K562 (cell line): ENCODE measurements around the gene FBXO28. TPM values are rescaled to one million over a fixed set of nuclear protein-coding genes. Genes with fewer than 3 reads are reported as not detected.
A peak's percentile ranks its signal among the peaks of the same experiment; 100 is the strongest.

Source experiments
- ATAC-seq: fragments of 200-7000 bp; cut with Tn5 transposase; 3 replicates; pipeline ENCODE4 v1.9.1; 2020; ENCODE audit warnings: moderate library complexity
- BruUV-seq: library from RNA; stranded (reverse); fragments of 400-500 nt; replicated peaks from 2 replicates; lab custom pipeline; 2021; lab: Mats Ljungman, UMichigan
- CTCF ChIA-PET: fragments of 300-600 bp; formaldehyde crosslinking; extraction: SDS; loops from one replicate; lab custom pipeline; 2021; ENCODE audit warnings: low intra/inter-chr PET ratio; lab: Yijun Ruan, JAX
- POLR2A ChIA-PET: fragments of 300-600, 350-650 bp; sonication (Branson Sonifier 250); formaldehyde crosslinking; extraction: SDS; loops from one replicate; lab custom pipeline; 2021; ENCODE audit warnings: antibody characterized with exemption, inconsistent platforms; lab: Yijun Ruan, JAX
- DNase-seq, 4 experiments: peaks; one replicate each; pipeline versions ENCODE4 v3.0.0 to v3.0.0-alpha.2; 2011 to 2018; ENCODE audit warnings: low spot score in 3 of 4, mixed read lengths in 3 of 4; ENCODE audit errors: extremely low read depth in 1 of 4
- FAIRE-seq: peaks from 2 replicates; lab custom pipeline; 2011; peaks lifted over from hg19 to GRCh38; lab: Jason Lieb, UNC
- H2AFZ ChIP-seq: 2 replicates; pipeline ENCODE4 v1.6.0; 2011; ENCODE audit warnings: low read depth, low read length, control low read depth, inconsistent platforms
- H3K27ac ChIP-seq: fragments of 200-600 bp; 3 replicates; pipeline ENCODE4 v1.8.0; 2011; ENCODE audit warnings: low read depth, mild to moderate bottlenecking, control low read depth, inconsistent platforms, low read length, moderate library complexity, mixed read lengths; ENCODE audit errors: extremely low read depth
- H3K27me3 ChIP-seq, 2 experiments: fragments of 300-600 bp in 1 of 2; 2 replicates in 1 of 2; 3 replicates in 1 of 2; pipeline versions ENCODE4 v1.6.0 to v1.8.0; 2011; ENCODE audit warnings: inconsistent platforms in 2 of 2, low read length in 2 of 2, mild to moderate bottlenecking in 1 of 2, mixed read lengths in 1 of 2, moderate library complexity in 1 of 2; ENCODE audit not compliant: control insufficient read depth in 2 of 2, insufficient read depth in 2 of 2
- H3K36me3 ChIP-seq: fragments of 300-600 bp; 3 replicates; pipeline ENCODE4 v1.8.0; 2011; ENCODE audit warnings: mild to moderate bottlenecking, low read length, inconsistent platforms; ENCODE audit not compliant: control insufficient read depth, insufficient read depth
- H3K4me1 ChIP-seq, 2 experiments: fragments of 200-600 bp in 1 of 2; replicated peaks in 1 of 2; 2 replicates in 1 of 2; 3 replicates in 1 of 2; pipeline versions ENCODE4 v1.5.1 to v1.8.0; 2011; ENCODE audit warnings: inconsistent platforms in 2 of 2, low read length in 2 of 2, mild to moderate bottlenecking in 1 of 2, mixed read lengths in 1 of 2, moderate library complexity in 1 of 2; ENCODE audit not compliant: control insufficient read depth in 2 of 2, insufficient read depth in 2 of 2
- H3K4me2 ChIP-seq: 2 replicates; pipeline ENCODE4 v1.6.1; 2011; ENCODE audit warnings: low read length, control low read depth, inconsistent platforms, mixed read lengths; ENCODE audit not compliant: insufficient read depth
- H3K4me3 ChIP-seq: fragments of 200-600 bp; sonication (generic), shearing (Covaris generic); 2 replicates; pipeline ENCODE4 v1.5.1; 2016; ENCODE audit warnings: control low read depth, inconsistent platforms
- H3K79me2 ChIP-seq: fragments of 200-600 bp; 3 replicates; pipeline ENCODE4 v1.8.0; 2011; ENCODE audit warnings: low read length, inconsistent platforms; ENCODE audit not compliant: control insufficient read depth, insufficient read depth
- H3K9ac ChIP-seq, 2 experiments: 2 replicates each; pipeline versions ENCODE4 v1.6.0 to v1.6.1; 2011; ENCODE audit warnings: low read depth in 2 of 2, low read length in 2 of 2, control low read depth in 1 of 2, inconsistent platforms in 1 of 2, mild to moderate bottlenecking in 1 of 2, mixed read lengths in 1 of 2; ENCODE audit not compliant: insufficient read depth in 1 of 2
- H3K9me1 ChIP-seq: one replicate; pipeline ENCODE4 v1.6.0; 2011; ENCODE audit warnings: inconsistent platforms, mild to moderate bottlenecking, low read length, moderate library complexity; ENCODE audit not compliant: control insufficient read depth, insufficient read depth
- H3K9me3 ChIP-seq: replicated peaks from 2 replicates; pipeline ENCODE4 v1.5.1; 2011; ENCODE audit warnings: low read depth, low read length, inconsistent platforms; ENCODE audit not compliant: control insufficient read depth, insufficient read depth
- H4K20me1 ChIP-seq: replicated peaks from 2 replicates; pipeline ENCODE4 v1.6.1; 2011; ENCODE audit warnings: low read length, inconsistent platforms, mixed read lengths; ENCODE audit not compliant: control insufficient read depth, insufficient read depth
- CBFA2T3 ChIP-seq: fragments of 450-650 bp; IDR thresholded peaks from 2 replicates; pipeline ENCODE4 v1.6.1; 2017
- CEBPG ChIP-seq, 3 experiments: fragments of 200-800 bp in 1 of 3; sonication (Bioruptor generic) in 1 of 3; sonication (generic) in 1 of 3; formaldehyde crosslinking in 1 of 3; IDR thresholded peaks in 2 of 3; conservative IDR thresholded peaks in 1 of 3; 2 replicates each; pipeline versions ENCODE4 v1.6.1 to v1.8.0; 2016 to 2022; ENCODE audit warnings: missing compliant biosample characterization in 2 of 3, missing genetic modification characterization in 2 of 3, mild to moderate bottlenecking in 1 of 3, missing genetic modification reagents in 1 of 3
- GATAD2A ChIP-seq: fragments of 450-650 bp; IDR thresholded peaks from 2 replicates; pipeline ENCODE4 v1.6.1; 2017
- KAT8 ChIP-seq: fragments of 450-650 bp; IDR thresholded peaks from 2 replicates; pipeline ENCODE4 v1.6.1; 2016; ENCODE audit warnings: low read depth, mild to moderate bottlenecking
- SMAD3 ChIP-seq: fragments of 450-650 bp; formaldehyde crosslinking; conservative IDR thresholded peaks from 2 replicates; pipeline ENCODE4 v1.4.0; 2020; ENCODE audit warnings: mild to moderate bottlenecking
- WGBS: fragments of 100-300 bp; shearing (Covaris generic); methylation state at CpG from one replicate; pipeline ENCODE4 v1.1.6; 2016; ENCODE audit warnings: low coverage, mixed read lengths; ENCODE audit not compliant: insufficient coverage; ENCODE audit errors: missing lambda C conversion rate; 5-methylcytosine and 5-hydroxymethylcytosine counted together
- in situ Hi-C: fragments of 300-500 bp; cut with MboI; formaldehyde crosslinking; loops from 4 replicates; pipeline ENCODE4 v1.15.0; 2018; ENCODE audit warnings: inconsistent platforms, mixed read lengths
- intact Hi-C: fragments of 100-400 bp; cut with micrococcal nuclease; formaldehyde crosslinking; loops from 2 replicates; pipeline ENCODE4 v1.14.2; 2022
- polyA plus RNA-seq, 8 experiments: library from polyadenylated mRNA; depleted of rRNA in 4 of 8; stranded (reverse) in 5 of 8; unstranded in 3 of 8; fragments of >200 nt; fragmentation: Nextera tagmentation in 2 of 8; fragmentation: Illumina TruSeq in 1 of 8; extraction: Ambion mirVana in 2 of 8; extraction: Trizol in 1 of 8; gene quantifications; 2 replicates each; pipeline versions ENCODE4 v1.2.1 to v1.2.3, GENCODE V29; 2011 to 2014; ENCODE audit warnings: inconsistent platforms in 1 of 8, missing spikeins in 1 of 8
- total RNA-seq, 7 experiments: library from RNA; depleted of rRNA in 6 of 7; stranded (reverse); fragments of >200 nt in 6 of 7; fragmentation: Illumina TruSeq in 2 of 7; extraction: Trizol in 2 of 7; gene quantifications; 2 replicates each; pipeline versions ENCODE4 v1.2.1 to v1.2.3, GENCODE V29; 2011 to 2021; ENCODE audit warnings: low replicate concordance in 1 of 7
- TF ChIP-seq, protein P1 (sequence below): fragments of 200-400 bp; formaldehyde crosslinking; IDR thresholded peaks from 2 replicates; pipeline ENCODE4 v1.6.1; 2017; ENCODE audit warnings: mild to moderate bottlenecking, low read depth, low read length, moderate library complexity

The FBXO28 gene
- total and polyA plus RNA-seq, 9 of the 15 experiments (the other 6 are each of a cell fraction or from before 2014, with no cell fraction given) = 4.1 to 34.8 (median 25.3) TPM

DNA sequence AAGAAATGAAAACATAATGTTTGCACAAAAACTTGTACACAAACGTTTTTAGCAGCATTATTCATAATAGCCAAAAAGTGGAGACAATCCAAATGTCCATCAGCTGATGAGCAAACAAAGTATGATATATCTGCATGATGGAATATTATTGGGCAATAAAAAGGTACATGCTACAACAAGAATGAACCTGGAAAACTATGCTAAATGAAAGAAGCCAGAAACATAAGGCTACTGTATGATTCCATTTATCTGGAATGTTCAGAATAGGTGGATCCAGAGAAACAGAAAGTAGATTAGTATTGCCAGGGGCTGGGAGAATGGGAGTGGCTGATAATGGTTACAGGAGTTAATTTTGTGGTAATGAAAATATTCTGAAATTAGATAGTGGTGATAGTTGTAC lies 19.0 kb downstream of the FBXO28 start (continued):
- TF ChIP-seq SMAD3 (CRISPR knock-in tag) (no peak), CBFA2T3 (no peak), GATAD2A (no peak)
- TF ChIP-seq, protein P1, sequence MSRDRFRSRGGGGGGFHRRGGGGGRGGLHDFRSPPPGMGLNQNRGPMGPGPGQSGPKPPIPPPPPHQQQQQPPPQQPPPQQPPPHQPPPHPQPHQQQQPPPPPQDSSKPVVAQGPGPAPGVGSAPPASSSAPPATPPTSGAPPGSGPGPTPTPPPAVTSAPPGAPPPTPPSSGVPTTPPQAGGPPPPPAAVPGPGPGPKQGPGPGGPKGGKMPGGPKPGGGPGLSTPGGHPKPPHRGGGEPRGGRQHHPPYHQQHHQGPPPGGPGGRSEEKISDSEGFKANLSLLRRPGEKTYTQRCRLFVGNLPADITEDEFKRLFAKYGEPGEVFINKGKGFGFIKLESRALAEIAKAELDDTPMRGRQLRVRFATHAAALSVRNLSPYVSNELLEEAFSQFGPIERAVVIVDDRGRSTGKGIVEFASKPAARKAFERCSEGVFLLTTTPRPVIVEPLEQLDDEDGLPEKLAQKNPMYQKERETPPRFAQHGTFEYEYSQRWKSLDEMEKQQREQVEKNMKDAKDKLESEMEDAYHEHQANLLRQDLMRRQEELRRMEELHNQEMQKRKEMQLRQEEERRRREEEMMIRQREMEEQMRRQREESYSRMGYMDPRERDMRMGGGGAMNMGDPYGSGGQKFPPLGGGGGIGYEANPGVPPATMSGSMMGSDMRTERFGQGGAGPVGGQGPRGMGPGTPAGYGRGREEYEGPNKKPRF = no peak

- peaks cover 79% of the 10 kb centered on the region for H3K36me3 ChIP-seq
- H4K20me1 ChIP-seq = no peaks in the 10 kb centered on the region
- H3K9ac ChIP-seq = no peak overlapping the region
- 89% methylated on average over 5 of the region's 5 CpGs for WGBS
- no peaks in the 10 kb centered on the region for H3K9me1 ChIP-seq
- CTCF ChIA-PET = no interaction called here
- intact Hi-C loops = no loop called here
- in situ Hi-C loops = no loop called here
- POLR2A ChIA-PET = interaction anchor here (1.1 kb wide), 1 partner anchor 18 kb away, joined by 3 read pairs; no protein-coding TSS in a partner anchor
- H3K27ac ChIP-seq = no peak overlapping the region
- H3K9me3 ChIP-seq = no peaks in the 10 kb centered on the region
- BruUV-seq = no TSS peak
- peaks cover 9% of the 10 kb centered on the region; the same call in 1 of the 3 replicates for H3K79me2 ChIP-seq
- no peaks in the 10 kb centered on the region for H3K27me3 ChIP-seq
- DNase-seq (no peak), ATAC-seq (no peak), FAIRE-seq (no peak)
- no peaks in the 10 kb centered on the region for H3K4me1 ChIP-seq
- no peak overlapping the region for H2AFZ ChIP-seq
- H3K4me3 ChIP-seq = no peak overlapping the region
- H3K4me2 ChIP-seq = no peak overlapping the region
- TF ChIP-seq CEBPG (CRISPR knock-in tag; IDR thresholded peaks at IDR 0.05) (no peak), CEBPG (tag; conservative IDR thresholded peaks at IDR 0.05 in 1 of 2, IDR thresholded peaks at IDR 0.05 in 1 of 2) (peak in 1 of 2 experiments; percentile 8; a peak in 1 of 4 replicates), KAT8 (no peak)
Observed at GRCh38 chr1:224133741-224134299, 19.9 kb downstream of the FBXO28 start.
